UCSD-AML1 (cell line): ENCODE measurements around the gene ETNK1.

Experiments used
- DNase-seq: peaks from one replicate; lab custom pipeline; 2025; ENCODE audit not compliant: unreplicated experiment; lab: John Stamatoyannopoulos, UW

ETNK1 gene

GRCh38 chr12:22738945-22739344, 114.0 kb downstream of the ETNK1 start:
- no peak for DNase-seq
